ENCODE results near the gene IL15RA.
"Not testable (repeated sequence)": the region's sequence is repeated elsewhere in the genome, so short reads cannot be mapped to it uniquely, and the experiment has no call there.

IL15RA gene

DNA sequence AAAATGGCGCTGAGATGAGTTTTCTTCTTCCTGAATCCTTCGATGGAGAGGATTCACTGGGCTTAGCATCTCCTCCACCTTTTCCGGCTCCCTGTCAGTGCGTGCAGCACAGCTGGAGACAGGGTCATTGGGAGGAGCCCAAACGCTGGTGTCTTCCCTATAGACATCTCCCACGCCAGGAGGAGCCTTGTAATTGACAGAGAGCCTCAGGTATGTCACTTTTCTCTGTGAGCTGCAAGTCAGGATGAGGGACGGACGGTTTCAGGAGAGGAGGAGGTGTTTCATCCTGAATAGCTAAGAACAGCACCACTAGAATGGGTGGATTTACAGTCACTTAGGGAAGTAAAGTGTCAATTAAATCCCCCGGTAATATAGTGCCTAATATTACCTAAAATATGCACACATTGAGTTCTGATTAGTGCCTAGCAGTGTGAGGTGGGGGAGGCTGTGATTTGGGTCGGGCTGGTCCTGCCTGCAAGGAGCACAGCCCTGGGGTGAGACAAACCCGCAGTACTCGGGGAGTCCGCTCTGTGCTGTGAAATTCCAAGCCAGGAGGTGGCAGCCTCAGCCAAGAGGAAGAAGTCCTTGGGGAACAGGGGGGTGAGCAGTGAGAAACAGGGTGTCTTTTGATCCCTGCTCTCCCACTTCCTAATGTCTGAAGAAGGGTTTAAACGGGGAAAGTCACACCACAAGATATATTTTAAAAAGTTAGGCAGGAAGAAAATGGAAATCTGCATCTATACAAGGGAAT is 28.2 kb downstream of the IL15RA start:
- DNase-seq, result no peak

DNA sequence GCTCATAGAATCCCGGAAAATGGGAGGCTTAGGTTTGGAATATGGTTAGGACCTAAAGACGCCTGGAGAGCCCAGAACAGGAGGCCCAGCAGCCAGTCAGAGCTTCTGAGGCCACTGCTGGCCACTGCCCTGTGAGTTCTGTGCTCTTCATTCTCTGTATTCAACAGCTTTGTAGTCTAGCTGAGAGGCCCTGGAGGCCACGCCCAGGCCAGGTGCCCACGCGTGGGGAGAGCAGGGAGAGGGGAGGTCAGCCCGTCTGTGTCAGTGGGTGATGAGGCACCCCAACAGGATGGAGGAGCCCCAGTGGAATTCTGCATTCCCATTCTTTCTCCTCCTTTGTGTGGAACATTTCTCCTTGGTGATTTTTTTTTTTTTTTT is 29.1 kb downstream of the IL15RA start:
- no peak for DNase-seq

DNA sequence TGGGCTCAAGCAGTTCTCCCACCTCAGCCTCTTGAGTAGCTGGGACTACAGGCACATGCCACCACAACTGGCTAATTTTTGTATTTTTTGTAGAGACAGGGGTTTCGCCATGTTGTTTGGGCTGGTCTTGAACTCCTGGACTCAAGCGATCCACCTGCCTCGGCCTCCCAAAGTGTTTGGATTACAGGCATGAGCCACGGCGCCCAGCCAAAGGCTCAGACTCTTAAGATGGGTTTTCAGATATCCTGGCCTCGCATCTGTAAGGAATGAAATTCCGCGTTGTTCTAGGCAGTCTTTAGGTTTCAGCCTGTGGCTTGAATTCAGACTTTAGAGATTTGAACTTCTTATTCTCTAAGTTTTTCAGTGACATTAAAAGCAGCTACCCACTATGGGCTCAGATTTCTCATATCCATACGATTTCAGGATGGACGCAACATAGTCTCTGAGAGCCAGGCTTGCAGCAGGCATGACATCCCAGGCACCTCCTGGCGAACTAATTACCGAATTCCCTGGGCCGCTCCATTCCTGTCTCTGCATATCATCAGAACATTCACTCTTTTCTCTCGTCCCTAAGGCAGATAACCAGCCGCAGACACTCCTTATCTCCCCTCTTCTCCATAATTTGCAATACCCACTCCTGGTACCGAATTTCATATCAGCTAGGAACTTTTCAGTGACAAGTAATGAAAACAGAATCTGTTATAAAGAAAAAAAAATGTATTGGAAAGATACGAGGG is 29.7 kb downstream of the IL15RA start:
- DNase-seq, result no peak

DNA sequence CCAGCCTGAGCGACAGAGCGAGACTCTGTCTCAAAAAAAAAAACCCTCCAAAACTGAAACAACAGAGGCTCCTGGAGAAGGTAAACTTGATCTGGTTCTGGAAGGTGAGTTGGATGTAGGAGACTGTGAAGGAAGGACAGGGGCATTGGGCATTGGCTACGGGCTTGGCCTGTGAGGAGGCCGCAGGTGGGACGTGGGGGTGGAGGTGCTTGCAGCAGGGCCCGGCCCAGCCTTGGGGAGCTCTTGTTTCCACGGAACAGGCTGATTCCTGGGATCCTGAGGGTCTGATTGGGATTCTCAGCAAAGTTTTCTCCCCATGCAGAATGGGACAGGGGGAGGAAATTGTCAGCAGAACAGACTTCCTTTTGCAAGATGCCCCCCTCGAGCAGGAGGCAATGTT is 30.6 kb downstream of the IL15RA start:
- DNase-seq, result no peak

DNA sequence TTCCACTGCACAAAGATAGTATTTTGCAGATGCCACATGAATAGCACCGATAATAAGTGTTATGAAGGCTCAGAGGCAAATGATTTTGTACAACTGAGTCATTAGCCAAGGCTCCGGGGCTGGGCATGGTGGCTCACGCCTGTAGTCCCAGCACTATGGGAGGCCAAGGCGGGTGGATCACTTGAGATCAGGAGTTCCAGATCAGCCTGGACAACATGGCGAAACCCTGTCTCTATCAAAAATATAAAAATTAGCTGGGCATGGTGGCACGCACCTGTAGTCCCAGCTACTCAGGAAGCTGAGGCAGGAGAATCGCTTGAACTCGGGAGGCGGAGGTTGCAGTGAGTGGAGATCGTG is 30.9 kb downstream of the IL15RA start:
- DNase-seq, result not testable (repeated sequence)

DNA sequence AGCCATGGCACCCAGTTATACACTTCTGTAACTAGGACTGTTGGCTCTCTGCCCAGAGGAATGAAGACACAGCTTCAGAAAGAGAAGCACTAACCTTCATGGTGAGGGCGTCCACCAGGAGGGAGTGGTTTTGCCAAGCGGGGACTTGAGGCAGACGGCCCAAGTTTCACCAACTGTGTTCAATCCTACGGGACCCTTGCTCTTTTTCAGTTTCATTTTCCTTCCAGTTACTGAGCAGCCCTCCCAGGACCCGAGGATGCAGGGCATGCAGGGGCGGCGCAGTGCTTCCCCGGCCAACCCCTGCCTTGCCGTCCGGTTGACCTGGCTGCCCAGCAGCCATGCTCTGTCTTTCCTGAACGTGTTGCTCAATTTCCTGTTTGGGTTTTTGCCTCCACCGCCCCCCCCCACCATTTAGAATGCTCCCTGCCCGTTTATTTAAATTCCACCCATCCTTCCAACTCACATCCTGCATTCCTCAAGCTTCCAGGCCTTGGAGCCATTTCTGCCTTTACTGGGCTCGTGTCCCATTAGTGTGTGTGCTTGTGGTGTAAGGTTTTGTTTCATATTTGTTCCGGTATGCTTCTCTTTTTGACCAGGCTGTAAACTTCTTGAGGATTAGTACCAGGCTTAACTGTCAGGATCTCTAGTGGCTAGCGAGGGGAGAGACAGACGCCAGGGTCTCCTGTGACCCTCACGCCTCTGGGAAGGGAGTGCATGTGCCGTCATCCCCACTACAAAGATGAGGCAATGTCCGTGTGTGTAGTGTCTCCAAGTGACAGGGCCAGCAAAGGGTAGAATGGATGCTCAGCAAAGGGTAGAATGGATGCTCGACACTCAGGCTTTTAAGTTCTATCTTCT is 31.6 kb downstream of the IL15RA start:
- DNase-seq, result no peak

DNA sequence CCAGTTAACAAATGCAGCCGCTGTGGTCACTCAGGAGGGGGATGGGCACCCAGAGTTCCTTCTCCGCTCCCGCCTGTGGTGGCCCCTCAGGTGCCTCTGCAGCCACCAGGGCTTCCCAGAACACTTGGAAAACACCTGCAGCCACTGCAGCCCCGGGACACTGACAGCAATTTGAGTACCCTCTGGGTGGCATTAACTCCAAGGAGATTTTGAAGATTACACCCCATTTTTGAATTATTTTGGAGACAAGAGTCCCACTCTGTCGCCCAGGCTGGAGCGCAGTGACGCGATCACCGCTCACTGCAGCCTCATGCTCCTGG is 32.2 kb downstream of the IL15RA start:
- DNase-seq, result no peak

DNA sequence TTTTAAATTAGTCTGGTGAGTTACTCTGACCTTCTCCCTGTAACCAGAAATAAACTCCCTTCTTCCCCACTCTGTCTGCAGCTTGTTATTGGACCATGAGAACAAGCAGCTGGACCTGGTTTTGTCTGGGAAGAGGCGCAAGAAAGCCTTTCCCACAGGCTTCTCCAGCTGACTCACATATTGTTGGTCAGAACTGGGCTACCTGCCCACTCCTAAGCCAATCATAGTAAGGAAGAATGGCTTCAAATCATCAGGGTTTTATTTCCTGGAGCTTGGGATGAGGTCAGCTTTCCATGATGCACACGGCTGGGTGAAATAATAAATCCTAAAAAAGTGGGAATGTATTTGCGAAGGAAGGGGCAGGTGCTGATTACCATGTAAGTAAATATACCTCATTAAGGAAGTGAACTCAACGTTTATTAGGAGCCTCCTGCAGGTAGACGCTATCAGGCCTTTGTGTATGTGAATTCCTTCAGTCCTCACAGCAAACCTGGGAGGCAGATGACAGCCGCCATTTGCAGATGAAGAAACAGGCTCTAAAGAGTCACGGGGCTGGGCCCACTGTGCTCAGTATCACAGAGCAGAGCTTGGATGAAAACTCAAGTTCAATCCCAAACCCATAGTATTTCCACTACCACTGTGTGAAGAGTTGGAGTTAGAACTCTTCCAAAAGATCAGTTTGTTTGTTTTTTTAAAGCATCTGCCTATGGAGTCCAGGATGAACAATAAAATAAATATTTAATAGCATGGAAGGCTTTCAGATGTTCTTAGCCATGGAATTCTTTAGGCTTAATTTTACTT is 32.8 kb downstream of the IL15RA start:
- no peak for DNase-seq

DNA sequence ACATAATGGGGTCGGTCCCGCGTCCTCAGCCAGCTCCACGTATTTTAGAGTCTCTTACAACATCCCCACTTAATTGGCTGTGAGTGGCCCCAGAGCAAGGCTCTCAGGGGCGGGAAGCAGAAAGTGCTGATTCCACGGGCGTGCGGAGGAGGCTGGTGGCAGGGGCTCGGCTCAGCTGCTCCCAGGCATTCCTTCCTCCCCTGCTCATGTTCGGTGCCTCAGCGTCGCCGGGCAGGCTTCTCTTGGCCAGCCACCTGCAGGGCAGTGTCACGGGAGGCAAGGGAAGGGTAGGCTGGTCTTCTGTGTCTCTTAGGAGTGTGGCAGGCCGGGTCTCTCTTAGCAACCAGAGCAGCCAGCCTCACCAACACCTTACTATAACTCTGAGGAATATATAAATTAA is 33.8 kb downstream of the IL15RA start:
- DNase-seq, result no peak

DNA sequence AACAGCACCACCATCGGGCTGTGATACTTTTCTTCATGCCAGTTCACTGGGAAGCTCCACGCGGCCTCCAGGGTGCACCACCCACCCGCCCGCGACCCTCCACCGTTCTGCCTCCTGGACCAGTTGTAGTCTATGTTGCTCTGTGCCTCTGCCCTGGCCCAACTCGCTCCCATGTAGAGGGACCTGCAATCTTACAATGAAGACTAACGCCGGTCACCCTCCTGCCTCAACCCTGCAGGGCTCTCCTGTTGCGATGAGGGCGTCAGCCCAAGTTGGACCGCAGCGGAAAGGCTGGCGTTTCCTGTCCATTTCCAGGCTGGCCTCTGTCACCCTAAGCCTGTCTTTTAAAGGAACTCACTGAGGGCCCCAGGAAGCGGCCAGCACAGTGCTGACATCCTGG is 34.9 kb downstream of the IL15RA start:
- no peak for DNase-seq

DNA sequence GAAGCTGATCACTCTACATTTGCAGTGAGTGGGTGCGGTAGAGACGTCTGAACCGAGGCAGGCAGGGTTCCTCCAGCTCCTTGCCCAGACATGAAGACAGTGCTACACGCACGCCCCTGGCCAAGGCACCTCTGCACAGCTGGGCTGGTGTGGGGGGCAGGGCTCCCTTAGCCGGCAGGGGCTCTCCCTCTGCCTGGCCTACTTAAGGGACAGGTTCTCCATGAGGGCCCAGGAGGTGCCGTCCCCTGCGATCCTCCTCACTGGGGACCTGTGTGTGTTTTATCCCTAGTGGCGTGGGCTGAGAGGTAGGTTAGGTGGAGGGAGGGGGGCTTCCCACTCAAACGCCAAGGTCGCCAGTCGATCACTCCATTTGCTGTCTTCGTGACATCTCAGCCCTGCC is 35.3 kb downstream of the IL15RA start:
- no peak for DNase-seq

DNA sequence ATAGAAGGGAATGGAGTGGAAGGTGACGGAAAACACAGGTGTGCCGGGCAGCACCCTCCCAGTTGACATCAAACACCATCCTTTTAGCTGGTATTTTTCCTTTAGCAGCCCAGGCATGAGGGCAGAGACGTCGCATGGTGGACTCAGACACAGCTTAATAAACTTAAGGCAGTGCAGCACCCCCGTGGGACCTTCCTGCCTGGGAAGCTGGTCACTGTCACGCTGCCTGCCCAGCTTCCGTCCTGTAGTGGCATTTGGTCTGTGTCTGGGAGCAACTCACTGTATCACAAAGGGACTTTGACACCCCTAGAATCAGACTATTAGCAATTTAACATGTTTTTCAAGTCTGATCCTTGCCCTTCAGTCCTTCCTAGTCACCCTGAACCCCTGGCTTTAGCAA is 35.8 kb downstream of the IL15RA start:
- no peak for DNase-seq

DNA sequence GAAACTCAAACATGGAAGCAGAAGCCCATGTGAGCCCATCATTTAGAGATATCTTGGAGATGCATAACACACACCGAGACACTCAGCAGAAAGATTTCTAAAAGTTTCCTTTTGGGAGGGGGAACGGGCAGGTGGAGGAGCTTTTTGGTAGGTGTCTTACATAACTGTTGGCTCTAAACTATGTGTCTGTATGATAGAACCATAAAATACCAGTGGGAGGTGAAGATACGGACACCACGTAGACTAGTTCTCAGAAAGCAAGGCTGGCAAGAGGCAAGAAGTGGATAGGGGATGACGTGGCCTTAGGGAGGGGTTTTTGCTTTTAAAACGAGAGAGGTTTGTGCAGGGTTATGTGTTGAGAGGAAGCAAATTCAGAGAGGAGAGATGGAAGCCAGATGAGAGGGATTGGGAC is 36.5 kb downstream of the IL15RA start:
- DNase-seq, result no peak

DNA sequence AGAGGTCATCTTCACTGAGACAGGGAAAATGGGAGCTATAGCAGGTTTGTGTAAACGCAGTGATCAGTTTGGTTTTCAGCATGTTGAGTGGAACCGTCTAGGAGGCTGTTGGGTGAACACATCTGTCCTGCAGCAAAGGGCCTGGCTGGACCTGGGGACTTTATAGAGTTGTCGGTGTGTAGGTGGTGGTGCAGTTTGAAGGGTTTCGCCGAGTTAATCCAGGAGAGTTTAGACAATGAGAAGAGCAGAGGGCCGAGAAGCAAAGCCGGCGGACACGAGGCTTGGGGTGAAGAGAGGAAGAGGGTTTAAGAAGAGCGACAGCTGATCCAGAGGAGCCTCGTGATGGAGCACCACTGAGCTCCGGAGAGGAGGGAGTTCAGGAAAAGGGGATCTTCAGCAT is 39.1 kb downstream of the IL15RA start:
- no peak for DNase-seq

DNA sequence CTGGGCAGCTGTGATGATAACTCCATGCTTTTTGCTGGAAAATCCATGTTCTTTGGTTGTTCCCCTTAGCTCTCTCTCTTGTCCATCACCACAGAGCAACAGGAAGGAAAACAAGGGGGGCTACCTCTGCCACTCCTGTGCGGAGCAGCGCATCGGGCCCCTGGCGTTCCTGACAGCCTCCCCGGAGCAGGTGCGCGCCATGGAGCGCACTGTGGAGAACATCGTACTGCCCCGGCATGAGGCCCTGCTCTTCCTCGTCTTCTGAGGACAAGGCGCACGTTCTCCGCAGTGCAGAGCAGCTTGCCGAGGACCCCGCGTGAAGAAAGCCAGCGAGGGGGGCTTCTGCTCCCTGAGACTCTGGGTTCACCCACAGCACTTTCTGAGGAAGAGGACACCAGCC is 40.3 kb downstream of the IL15RA start:
- DNase-seq, result no peak

DNA sequence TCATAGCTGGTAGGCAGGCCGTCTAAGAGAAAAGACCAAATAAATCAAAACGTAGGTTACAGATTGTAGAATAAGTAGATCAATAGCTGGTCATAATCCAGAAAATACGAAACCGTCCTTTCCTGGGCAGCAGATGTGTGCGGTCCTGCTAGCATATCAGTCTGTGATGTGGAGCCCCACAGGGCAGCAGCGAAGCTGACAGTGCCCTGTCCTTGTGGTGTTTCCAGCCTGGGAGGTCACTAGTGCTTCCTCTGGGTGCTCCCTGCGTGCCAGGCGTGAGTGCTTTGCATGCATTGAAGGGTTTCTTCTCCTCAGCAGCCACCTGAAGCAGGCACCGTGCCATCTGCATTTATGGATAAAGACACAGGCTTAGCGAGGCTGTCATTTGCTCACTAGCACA is 41.7 kb downstream of the IL15RA start:
- no peak for DNase-seq

DNA sequence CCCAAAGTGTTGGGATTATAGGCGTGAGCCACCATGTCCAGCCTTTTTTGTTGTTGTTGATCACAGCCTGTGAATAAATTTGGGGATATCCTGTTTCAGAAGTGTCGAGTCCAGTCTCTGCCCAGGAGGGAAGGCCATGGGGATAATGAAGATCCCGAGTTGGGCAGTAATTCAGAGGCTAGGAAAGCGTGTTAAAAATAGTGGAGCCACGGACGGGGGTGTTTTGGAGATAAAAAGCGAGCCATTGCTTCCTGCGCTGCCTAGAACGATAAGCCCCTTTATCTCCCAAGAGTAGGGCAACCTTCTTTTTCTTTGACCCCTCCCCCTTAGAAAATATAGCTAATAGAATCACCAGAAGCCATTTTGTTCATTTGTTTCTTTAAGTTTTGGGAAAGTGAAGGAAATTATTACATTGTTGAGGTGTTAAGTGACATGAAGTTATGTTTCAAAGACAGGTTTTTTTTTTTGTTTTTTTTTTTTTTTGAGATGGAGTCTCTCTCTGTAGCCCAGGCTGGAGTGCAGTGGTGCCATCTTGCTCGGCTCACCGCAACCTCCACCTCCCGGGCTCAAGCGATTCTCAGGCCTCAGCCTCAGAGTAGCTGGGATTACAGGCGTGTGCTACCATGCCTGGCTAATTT is 43.3 kb downstream of the IL15RA start:
- DNase-seq, result no peak

DNA sequence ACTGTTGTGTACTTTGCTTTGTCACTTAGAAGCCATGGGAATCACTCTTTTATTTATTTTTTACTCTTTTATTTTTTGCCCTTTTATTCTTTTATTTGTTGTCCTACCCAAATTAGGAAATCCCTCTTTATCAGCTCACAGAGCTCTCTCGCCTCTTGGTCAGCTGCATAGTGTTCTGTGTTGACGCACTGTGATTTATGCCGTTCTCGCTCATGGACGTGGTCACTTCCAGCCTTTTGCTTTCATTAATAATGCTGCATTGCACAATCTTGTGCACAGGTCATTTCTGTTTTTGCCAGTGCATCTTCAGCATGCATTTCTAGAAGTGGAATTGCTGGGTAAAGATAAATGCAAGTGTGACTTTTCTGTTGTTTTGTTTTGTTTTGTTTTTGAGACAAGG is 45.0 kb downstream of the IL15RA start:
- DNase-seq, result no peak

DNA sequence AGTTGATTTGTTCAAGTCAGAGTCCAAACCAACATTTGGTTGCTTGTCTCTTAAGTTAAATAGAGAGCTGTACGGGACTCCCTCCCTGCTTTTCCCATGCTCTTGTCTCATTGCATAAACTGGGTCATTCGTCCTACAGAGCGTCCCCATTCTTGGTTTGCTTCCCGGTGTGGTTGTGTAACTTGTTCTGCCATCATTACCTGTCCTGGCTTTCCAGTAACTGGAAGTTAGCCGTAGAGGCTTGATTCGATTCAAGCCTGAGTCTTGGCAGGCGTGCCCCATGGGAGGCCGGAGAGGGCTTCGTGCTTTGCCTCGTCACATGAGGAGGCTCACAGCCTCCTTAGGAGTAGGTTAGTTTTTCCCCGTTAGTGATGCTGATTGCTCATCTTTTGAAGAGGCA is 47.1 kb downstream of the IL15RA start:
- no peak for DNase-seq

DNA sequence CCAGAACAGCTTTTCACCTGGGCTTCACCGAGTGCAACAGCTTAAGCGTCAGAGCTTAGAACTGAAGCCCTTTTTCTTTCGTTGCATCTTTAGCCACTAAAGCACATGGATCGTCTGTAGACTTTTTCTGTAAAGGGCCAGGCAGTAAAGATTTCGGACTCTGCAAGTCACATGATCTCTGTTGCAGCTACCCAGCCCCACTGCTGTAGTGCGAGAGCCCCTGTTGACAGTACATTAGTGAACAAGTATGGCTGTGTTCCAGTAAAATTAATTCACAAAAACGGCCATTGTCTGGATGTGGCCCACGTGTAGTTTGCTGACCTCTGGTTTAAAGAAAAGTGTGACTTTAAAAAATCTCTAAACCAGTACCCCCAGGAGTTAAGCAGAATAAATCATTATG is 47.9 kb downstream of the IL15RA start:
- DNase-seq, result no peak

DNA sequence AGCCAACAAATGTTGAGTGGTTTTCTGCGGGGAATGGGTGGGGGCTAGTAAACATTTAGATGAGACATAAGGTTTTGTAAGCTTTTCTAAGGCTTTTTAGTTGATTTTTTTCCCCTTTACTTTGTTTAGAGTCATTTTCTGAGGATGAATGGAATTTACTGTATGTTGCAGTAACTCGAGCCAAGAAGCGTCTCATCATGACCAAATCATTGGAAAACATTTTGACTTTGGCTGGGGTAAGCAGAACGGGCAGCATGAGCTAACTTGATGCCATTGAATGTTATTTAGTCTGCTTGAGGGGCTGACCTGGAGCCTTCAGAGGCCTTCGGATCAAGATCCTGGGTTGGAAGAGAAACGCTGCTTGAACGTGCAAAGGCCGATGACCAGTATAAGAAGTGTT is 50.0 kb downstream of the IL15RA start:
- DNase-seq, result no peak

DNA sequence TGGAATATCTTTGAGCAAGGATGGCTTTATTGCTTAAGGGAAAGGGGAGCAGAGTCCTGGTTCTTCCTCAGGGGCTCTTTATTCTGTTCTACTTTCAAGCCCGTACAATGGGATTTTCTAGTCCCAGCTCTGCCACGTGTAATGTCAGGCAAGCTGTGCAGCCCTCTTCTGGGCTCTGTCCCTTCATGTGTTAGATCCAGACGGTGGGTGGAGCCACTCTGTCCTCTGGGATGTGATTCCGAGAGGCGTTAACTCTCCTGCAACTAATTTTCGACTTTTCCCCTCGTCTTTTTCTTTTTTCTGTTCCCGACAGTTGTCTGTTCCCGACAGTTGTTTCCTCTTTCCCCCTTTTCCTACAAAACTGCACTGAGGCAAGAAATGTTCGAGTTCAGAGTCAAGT is 52.5 kb downstream of the IL15RA start:
- DNase-seq, result no peak

DNA sequence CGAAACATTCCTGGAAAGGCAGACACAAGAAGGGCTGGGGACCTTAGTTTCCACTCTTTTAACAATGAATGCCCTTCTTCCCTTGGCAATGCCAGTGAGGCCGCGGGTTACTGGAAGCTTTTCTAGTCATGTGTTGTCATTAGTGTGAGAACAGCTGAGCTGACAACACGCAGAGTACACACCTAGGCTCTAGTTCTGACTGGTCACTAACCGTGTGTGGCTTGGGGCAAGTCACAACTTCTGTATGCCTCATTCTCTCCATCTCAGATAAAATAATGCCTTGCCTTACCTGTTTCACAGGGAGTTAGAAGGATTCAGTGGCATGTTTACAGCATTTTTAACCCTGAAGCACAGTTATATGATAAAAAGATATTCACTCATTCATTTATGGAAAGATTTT is 55.6 kb downstream of the IL15RA start:
- DNase-seq, result no peak

Measured in central memory CD4-positive, alpha-beta T cell (primary cell).